ENCODE results near the gene LPP.

Gene LPP

GRCh38 chr3:188578576-188579363 lies 424.8 kb downstream of the LPP start:
- Histone ChIP-seq H3K27me3 (ENCODE audit: control insufficient read depth, insufficient read depth, low read length) (no peaks in the 10 kb centered on the region), H3K9me3 (ENCODE audit: control insufficient read depth, insufficient read depth, low read length) (no peaks in the 10 kb centered on the region), H3K4me3 (ENCODE audit: low read depth, low read length) (no peak overlapping the region), H3K9ac (ENCODE audit: low read depth, low read length) (no peak overlapping the region), H3K36me3 (ENCODE audit: control insufficient read depth, insufficient read depth, low read length) (no peaks in the 10 kb centered on the region), H3K4me1 (ENCODE audit: control insufficient read depth, insufficient read depth, low read length) (no peaks in the 10 kb centered on the region)

GRCh38 chr3:188580223-188580622 lies 426.3 kb downstream of the LPP start:
- no peaks in the 10 kb centered on the region for H3K4me1 ChIP-seq (ENCODE audit: control insufficient read depth, insufficient read depth, low read length)
- H3K9ac ChIP-seq (ENCODE audit: low read depth, low read length), result no peak overlapping the region
- no peaks in the 10 kb centered on the region for H3K9me3 ChIP-seq (ENCODE audit: control insufficient read depth, insufficient read depth, low read length)
- H3K27me3 ChIP-seq (ENCODE audit: control insufficient read depth, insufficient read depth, low read length), result no peaks in the 10 kb centered on the region
- H3K4me3 ChIP-seq (ENCODE audit: low read depth, low read length), result no peak overlapping the region
- no peaks in the 10 kb centered on the region for H3K36me3 ChIP-seq (ENCODE audit: control insufficient read depth, insufficient read depth, low read length)

- no peaks in the 10 kb centered on the region for H3K4me1 ChIP-seq (ENCODE audit: control insufficient read depth, insufficient read depth, low read length)
- no peaks in the 10 kb centered on the region for H3K9me3 ChIP-seq (ENCODE audit: control insufficient read depth, insufficient read depth, low read length)
- H3K4me3 ChIP-seq (ENCODE audit: low read depth, low read length), result no peak overlapping the region
- H3K9ac ChIP-seq (ENCODE audit: low read depth, low read length), result no peak overlapping the region
- no peaks in the 10 kb centered on the region for H3K27me3 ChIP-seq (ENCODE audit: control insufficient read depth, insufficient read depth, low read length)
- H3K36me3 ChIP-seq (ENCODE audit: control insufficient read depth, insufficient read depth, low read length), result no peaks in the 10 kb centered on the region
Observed at GRCh38 chr3:188580659-188581058, 426.7 kb downstream of the LPP start.

- no peak overlapping the region for H3K9ac ChIP-seq (ENCODE audit: low read depth, low read length)
- H3K36me3 ChIP-seq (ENCODE audit: control insufficient read depth, insufficient read depth, low read length), result no peaks in the 10 kb centered on the region
- no peaks in the 10 kb centered on the region for H3K27me3 ChIP-seq (ENCODE audit: control insufficient read depth, insufficient read depth, low read length)
- no peaks in the 10 kb centered on the region for H3K4me1 ChIP-seq (ENCODE audit: control insufficient read depth, insufficient read depth, low read length)
- H3K4me3 ChIP-seq (ENCODE audit: low read depth, low read length), result no peak overlapping the region
- no peaks in the 10 kb centered on the region for H3K9me3 ChIP-seq (ENCODE audit: control insufficient read depth, insufficient read depth, low read length)
Observed at GRCh38 chr3:188581365-188581764, 427.4 kb downstream of the LPP start.

- Histone ChIP-seq H3K4me3 (ENCODE audit: low read depth, low read length) (no peak overlapping the region), H3K36me3 (ENCODE audit: control insufficient read depth, insufficient read depth, low read length) (no peaks in the 10 kb centered on the region), H3K27me3 (ENCODE audit: control insufficient read depth, insufficient read depth, low read length) (no peaks in the 10 kb centered on the region), H3K9me3 (ENCODE audit: control insufficient read depth, insufficient read depth, low read length) (no peaks in the 10 kb centered on the region), H3K9ac (ENCODE audit: low read depth, low read length) (no peak overlapping the region), H3K4me1 (ENCODE audit: control insufficient read depth, insufficient read depth, low read length) (no peaks in the 10 kb centered on the region)
Observed at GRCh38 chr3:188581792-188582191, 427.8 kb downstream of the LPP start.

GRCh38 chr3:188583341-188584161 lies 429.6 kb downstream of the LPP start:
- Histone ChIP-seq H3K9me3 (ENCODE audit: control insufficient read depth, insufficient read depth, low read length) (no peaks in the 10 kb centered on the region), H3K9ac (ENCODE audit: low read depth, low read length) (no peak overlapping the region), H3K36me3 (ENCODE audit: control insufficient read depth, insufficient read depth, low read length) (no peaks in the 10 kb centered on the region), H3K4me3 (ENCODE audit: low read depth, low read length) (no peak overlapping the region), H3K27me3 (ENCODE audit: control insufficient read depth, insufficient read depth, low read length) (no peaks in the 10 kb centered on the region), H3K4me1 (ENCODE audit: control insufficient read depth, insufficient read depth, low read length) (no peaks in the 10 kb centered on the region)

- H3K36me3 ChIP-seq (ENCODE audit: control insufficient read depth, insufficient read depth, low read length), result no peaks in the 10 kb centered on the region
- no peaks in the 10 kb centered on the region for H3K9me3 ChIP-seq (ENCODE audit: control insufficient read depth, insufficient read depth, low read length)
- H3K4me3 ChIP-seq (ENCODE audit: low read depth, low read length), result no peak overlapping the region
- no peaks in the 10 kb centered on the region for H3K27me3 ChIP-seq (ENCODE audit: control insufficient read depth, insufficient read depth, low read length)
- no peak overlapping the region for H3K9ac ChIP-seq (ENCODE audit: low read depth, low read length)
- H3K4me1 ChIP-seq (ENCODE audit: control insufficient read depth, insufficient read depth, low read length), result no peaks in the 10 kb centered on the region
Observed at GRCh38 chr3:188584162-188584529, 430.2 kb downstream of the LPP start.

- no peaks in the 10 kb centered on the region for H3K36me3 ChIP-seq (ENCODE audit: control insufficient read depth, insufficient read depth, low read length)
- H3K4me1 ChIP-seq (ENCODE audit: control insufficient read depth, insufficient read depth, low read length), result no peaks in the 10 kb centered on the region
- H3K9me3 ChIP-seq (ENCODE audit: control insufficient read depth, insufficient read depth, low read length), result no peaks in the 10 kb centered on the region
- no peak overlapping the region for H3K4me3 ChIP-seq (ENCODE audit: low read depth, low read length)
- no peak overlapping the region for H3K9ac ChIP-seq (ENCODE audit: low read depth, low read length)
- no peaks in the 10 kb centered on the region for H3K27me3 ChIP-seq (ENCODE audit: control insufficient read depth, insufficient read depth, low read length)
Observed at GRCh38 chr3:188584958-188585689, 431.2 kb downstream of the LPP start.

GRCh38 chr3:188589071-188589470 lies 435.1 kb downstream of the LPP start:
- no peak overlapping the region for H3K4me3 ChIP-seq (ENCODE audit: low read depth, low read length)
- H3K36me3 ChIP-seq (ENCODE audit: control insufficient read depth, insufficient read depth, low read length), result no peaks in the 10 kb centered on the region
- H3K27me3 ChIP-seq (ENCODE audit: control insufficient read depth, insufficient read depth, low read length), result no peaks in the 10 kb centered on the region
- H3K4me1 ChIP-seq (ENCODE audit: control insufficient read depth, insufficient read depth, low read length), result no peaks in the 10 kb centered on the region
- H3K9me3 ChIP-seq (ENCODE audit: control insufficient read depth, insufficient read depth, low read length), result no peaks in the 10 kb centered on the region
- no peak overlapping the region for H3K9ac ChIP-seq (ENCODE audit: low read depth, low read length)

- no peak overlapping the region for H3K9ac ChIP-seq (ENCODE audit: low read depth, low read length)
- no peaks in the 10 kb centered on the region for H3K4me1 ChIP-seq (ENCODE audit: control insufficient read depth, insufficient read depth, low read length)
- H3K4me3 ChIP-seq (ENCODE audit: low read depth, low read length), result no peak overlapping the region
- no peaks in the 10 kb centered on the region for H3K36me3 ChIP-seq (ENCODE audit: control insufficient read depth, insufficient read depth, low read length)
- H3K9me3 ChIP-seq (ENCODE audit: control insufficient read depth, insufficient read depth, low read length), result no peaks in the 10 kb centered on the region
- H3K27me3 ChIP-seq (ENCODE audit: control insufficient read depth, insufficient read depth, low read length), result no peaks in the 10 kb centered on the region
Observed at GRCh38 chr3:188589771-188590170, 435.8 kb downstream of the LPP start.

GRCh38 chr3:188590557-188590956 lies 436.6 kb downstream of the LPP start:
- Histone ChIP-seq H3K4me3 (ENCODE audit: low read depth, low read length) (no peak overlapping the region), H3K9ac (ENCODE audit: low read depth, low read length) (no peak overlapping the region), H3K27me3 (ENCODE audit: control insufficient read depth, insufficient read depth, low read length) (no peaks in the 10 kb centered on the region), H3K36me3 (ENCODE audit: control insufficient read depth, insufficient read depth, low read length) (no peaks in the 10 kb centered on the region), H3K4me1 (ENCODE audit: control insufficient read depth, insufficient read depth, low read length) (no peaks in the 10 kb centered on the region), H3K9me3 (ENCODE audit: control insufficient read depth, insufficient read depth, low read length) (no peaks in the 10 kb centered on the region)
